AG10803 (cell line): ENCODE data around the gene AIF1.
A peak's percentile ranks its signal among the peaks of the same experiment; 100 is the strongest.

Source experiments
- DNase-seq: peaks from one replicate; pipeline ENCODE4 v3.0.0; 2010; ENCODE audit warnings: low read depth
- H3K4me3 ChIP-seq: 2 replicates; pipeline ENCODE4 v1.5.1; 2011; ENCODE audit warnings: mild to moderate bottlenecking, low read length, control low read depth
- TF ChIP-seq, protein P1 (sequence below): conservative IDR thresholded peaks from 2 replicates; pipeline ENCODE4 v1.5.1; 2011; ENCODE audit warnings: mild to moderate bottlenecking, low read length, control low read depth, inconsistent platforms

The AIF1 gene

DNA sequence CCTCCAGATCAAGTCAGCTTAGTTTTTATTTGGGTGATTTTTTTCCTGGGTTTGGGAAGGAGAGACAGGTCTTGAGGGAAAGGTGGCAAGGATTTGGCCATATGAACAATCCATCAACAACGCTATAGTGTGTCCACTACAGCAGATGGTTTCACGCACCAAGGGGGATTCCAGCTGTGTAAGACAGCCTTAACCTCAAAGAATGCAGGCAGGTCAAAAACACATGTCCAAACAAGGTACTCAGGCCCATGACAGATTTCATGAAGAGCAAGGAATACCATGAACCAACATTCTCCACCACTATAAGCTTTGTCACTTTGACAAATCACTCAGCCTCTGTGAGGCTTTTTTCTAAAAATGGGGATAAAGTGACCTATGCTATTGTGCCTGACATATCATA lies 2.0 kb downstream of the AIF1 start:
- DNase-seq, result no peak
- TF ChIP-seq, protein P1, sequence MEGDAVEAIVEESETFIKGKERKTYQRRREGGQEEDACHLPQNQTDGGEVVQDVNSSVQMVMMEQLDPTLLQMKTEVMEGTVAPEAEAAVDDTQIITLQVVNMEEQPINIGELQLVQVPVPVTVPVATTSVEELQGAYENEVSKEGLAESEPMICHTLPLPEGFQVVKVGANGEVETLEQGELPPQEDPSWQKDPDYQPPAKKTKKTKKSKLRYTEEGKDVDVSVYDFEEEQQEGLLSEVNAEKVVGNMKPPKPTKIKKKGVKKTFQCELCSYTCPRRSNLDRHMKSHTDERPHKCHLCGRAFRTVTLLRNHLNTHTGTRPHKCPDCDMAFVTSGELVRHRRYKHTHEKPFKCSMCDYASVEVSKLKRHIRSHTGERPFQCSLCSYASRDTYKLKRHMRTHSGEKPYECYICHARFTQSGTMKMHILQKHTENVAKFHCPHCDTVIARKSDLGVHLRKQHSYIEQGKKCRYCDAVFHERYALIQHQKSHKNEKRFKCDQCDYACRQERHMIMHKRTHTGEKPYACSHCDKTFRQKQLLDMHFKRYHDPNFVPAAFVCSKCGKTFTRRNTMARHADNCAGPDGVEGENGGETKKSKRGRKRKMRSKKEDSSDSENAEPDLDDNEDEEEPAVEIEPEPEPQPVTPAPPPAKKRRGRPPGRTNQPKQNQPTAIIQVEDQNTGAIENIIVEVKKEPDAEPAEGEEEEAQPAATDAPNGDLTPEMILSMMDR, result no peak
- H3K4me3 ChIP-seq, result no peak overlapping the region

GRCh38 chr6:31619805-31620585 lies 5.0 kb downstream of the AIF1 start:
- peak; percentile 100 for DNase-seq
- TF ChIP-seq, protein P1, result no peak
- peak overlapping the region; percentile 79 for H3K4me3 ChIP-seq

GRCh38 chr6:31620586-31621319 lies 5.7 kb downstream of the AIF1 start, which contains the start of gene PRRC2A:
PRRC2A (plus strand) TSS chr6:31620715; CDS start chr6:31622790, 2,075 bp downstream.
- TF ChIP-seq, protein P1, result no peak
- no peak for DNase-seq
- H3K4me3 ChIP-seq, result peak within 1 kb of the TSS; percentile 92

DNA sequence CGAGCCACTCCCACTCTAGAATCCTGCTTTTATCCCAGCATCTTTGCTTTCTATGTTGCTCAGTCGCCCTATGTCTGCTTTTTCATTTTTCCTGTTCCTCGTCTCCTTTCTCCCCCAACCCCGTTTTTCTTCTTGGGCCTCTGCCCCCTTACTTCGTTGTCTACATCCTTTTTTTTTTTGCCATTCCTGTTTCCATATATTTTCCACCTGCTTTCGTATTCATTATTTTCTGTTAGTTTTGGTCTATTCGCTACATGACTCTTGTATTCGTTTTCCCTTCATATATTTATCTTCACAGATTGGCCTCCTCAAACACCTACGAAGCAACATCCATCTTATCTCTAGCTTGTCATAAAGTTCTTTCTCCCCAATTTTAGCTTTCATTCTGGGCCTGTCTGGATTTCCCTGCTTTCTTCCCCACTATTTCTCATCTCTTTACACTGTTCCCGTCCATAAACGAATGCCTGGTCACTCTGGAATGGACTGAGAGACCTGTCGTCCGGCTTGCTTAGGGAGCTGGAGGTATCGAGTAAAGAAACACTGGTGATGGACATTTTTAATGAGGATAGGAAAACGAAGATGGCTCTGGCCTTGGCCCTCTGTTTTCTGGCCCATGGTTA lies 6.4 kb downstream of the AIF1 start:
- H3K4me3 ChIP-seq, result peak overlapping the region; percentile 92
- no peak for DNase-seq
- TF ChIP-seq, protein P1, result no peak

- H3K4me3 ChIP-seq, result peak overlapping the region; percentile 92
- peak; percentile 31 for DNase-seq
- TF ChIP-seq, protein P1, result no peak
Observed at GRCh38 chr6:31621991-31622390, 7.0 kb downstream of the AIF1 start.

DNA sequence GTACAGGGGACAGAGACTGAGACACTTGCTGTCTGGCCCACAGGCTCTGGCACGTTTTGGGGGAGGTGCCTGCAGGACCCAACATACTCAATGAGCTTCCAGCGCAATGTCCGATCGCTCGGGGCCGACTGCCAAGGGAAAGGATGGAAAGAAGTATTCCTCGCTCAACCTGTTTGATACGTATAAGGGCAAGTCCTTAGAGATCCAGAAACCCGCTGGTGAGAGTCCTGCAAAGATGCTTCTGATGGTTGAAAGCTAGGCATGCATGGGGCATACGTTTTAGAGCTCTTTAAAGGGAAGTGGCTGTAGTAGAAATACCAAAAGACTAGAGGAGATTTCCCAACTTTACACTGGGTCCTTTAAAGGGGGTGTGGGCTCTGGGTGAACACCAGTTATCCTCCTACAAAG lies 7.7 kb downstream of the AIF1 start:
- no peak for DNase-seq
- peak overlapping the region; percentile 92 for H3K4me3 ChIP-seq
- TF ChIP-seq, protein P1, result no peak
